ENCODE measurements around the gene FOXD4.
"Not testable (repeated sequence)": the region's sequence is repeated elsewhere in the genome, so short reads cannot be mapped to it uniquely, and the experiment has no call there.

DNA sequence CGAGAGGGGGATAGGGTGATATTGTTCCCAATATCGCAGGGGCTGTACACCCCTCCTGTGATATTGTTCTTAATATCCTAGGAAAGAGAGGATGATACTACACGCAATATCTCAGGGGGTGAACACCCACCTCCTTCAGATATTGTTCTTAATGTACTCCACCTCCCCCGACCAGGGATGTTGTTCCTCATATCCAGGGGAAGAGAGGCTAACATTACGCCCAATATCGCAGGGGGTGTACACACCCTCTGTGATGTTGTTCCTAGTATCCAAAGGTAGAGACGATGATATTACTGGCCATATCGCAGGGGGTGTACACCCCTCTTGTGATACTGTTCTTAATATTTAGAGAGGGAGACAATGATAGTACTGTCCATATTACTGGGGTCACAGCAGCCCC lies 12.2 kb downstream of the FOXD4 start:
- TF ChIP-seq EZH2 (IDR thresholded peaks at IDR 0.05; ENCODE audit: borderline replicate concordance, low read depth, low read length, severe bottlenecking), result not testable (repeated sequence)
- TF ChIP-seq, protein P1, sequence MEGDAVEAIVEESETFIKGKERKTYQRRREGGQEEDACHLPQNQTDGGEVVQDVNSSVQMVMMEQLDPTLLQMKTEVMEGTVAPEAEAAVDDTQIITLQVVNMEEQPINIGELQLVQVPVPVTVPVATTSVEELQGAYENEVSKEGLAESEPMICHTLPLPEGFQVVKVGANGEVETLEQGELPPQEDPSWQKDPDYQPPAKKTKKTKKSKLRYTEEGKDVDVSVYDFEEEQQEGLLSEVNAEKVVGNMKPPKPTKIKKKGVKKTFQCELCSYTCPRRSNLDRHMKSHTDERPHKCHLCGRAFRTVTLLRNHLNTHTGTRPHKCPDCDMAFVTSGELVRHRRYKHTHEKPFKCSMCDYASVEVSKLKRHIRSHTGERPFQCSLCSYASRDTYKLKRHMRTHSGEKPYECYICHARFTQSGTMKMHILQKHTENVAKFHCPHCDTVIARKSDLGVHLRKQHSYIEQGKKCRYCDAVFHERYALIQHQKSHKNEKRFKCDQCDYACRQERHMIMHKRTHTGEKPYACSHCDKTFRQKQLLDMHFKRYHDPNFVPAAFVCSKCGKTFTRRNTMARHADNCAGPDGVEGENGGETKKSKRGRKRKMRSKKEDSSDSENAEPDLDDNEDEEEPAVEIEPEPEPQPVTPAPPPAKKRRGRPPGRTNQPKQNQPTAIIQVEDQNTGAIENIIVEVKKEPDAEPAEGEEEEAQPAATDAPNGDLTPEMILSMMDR (IDR thresholded peaks at IDR 0.05; ENCODE audit: borderline replicate concordance, extremely low read depth, low read length, poor library complexity, severe bottlenecking), result not testable (repeated sequence)

Data from DND-41 (cell line).